Motor neuron (in vitro differentiated cells): ENCODE results near the gene TMTC1. TPM values are rescaled to one million over a fixed set of nuclear protein-coding genes. Genes with fewer than 3 reads are reported as not detected.

ENCODE experiments used
- ATAC-seq, 8 experiments: fragments of 200-7000 bp; cut with Tn5 transposase; replicated peaks in 6 of 8; 2 replicates each; pipeline ENCODE4 v1.8.0; 2021; ENCODE audit warnings: mild to moderate bottlenecking in 8 of 8, moderate library complexity in 8 of 8
- H3K27ac ChIP-seq, 2 donors: fragments of 250-450 bp; sonication (Bioruptor Pico); 2 replicates each; pipeline ENCODE4 v1.9.0; 2021; ENCODE audit warnings: antibody characterized with exemption in 2 of 2, mild to moderate bottlenecking in 2 of 2, moderate library complexity in 1 of 2
- H3K4me1 ChIP-seq, 2 donors: fragments of 250-450 bp; sonication (Bioruptor Pico); replicated peaks in 1 of 2; 2 replicates each; pipeline ENCODE4 v1.6.1; 2021; ENCODE audit warnings: antibody characterized with exemption in 2 of 2, mild to moderate bottlenecking in 2 of 2, moderate library complexity in 1 of 2
- H3K4me3 ChIP-seq, 5 donors: fragments of 250-450 bp; sonication (Bioruptor Pico); 2 replicates each; pipeline ENCODE4 v1.9.0; 2021; ENCODE audit warnings: antibody characterized with exemption in 5 of 5, mild to moderate bottlenecking in 5 of 5, moderate library complexity in 4 of 5
- WGBS, 10 experiments: fragments of 450-650 bp; shearing (Covaris generic); methylation state at CpG; one replicate each; pipeline ENCODE4 v1.0.0; 2022; 5-methylcytosine and 5-hydroxymethylcytosine counted together
- in situ Hi-C, 9 experiments: fragments of 400-800 bp; cut with MboI; loops; one replicate each; pipeline ENCODE4 v1.15.0; 2021; ENCODE audit warnings: low sequenced_read_pairs in 9 of 9, low pct_unique_long_range_greater_than_20kb in 2 of 9; ENCODE audit not compliant: unreplicated experiment in 9 of 9
- total RNA-seq, 8 experiments: library from RNA; unstranded; fragments of 300-600 nt; gene quantifications; 2 replicates each; pipeline versions ENCODE4 v1.2.3 to v1.2.4, GENCODE V29; 2022

The TMTC1 gene
- total RNA-seq, 8 experiments from 2014 or later, result 5.8 to 98.0 (median 10.4) TPM

- Histone ChIP-seq H3K4me1 (peaks cover 4 to 16% of the 10 kb centered on the region in 2 donors), H3K27ac (no peak overlapping the region), H3K4me3 (no peak overlapping the region)
- ATAC-seq, result peak in 3 of 8 experiments; percentile 67 to 96 (median 80)
- in situ Hi-C loops, result no loop called here
- 0 to 100% (median 82%) methylated on average over 1 to 4 of the region's 4 CpGs; no CpG with 5 or more reads in 2 of the 10 experiments for WGBS, 10 experiments
Observed at GRCh38 chr12:29574500-29574899, 209.2 kb downstream of the TMTC1 start.

GRCh38 chr12:29572938-29573337 lies 210.8 kb downstream of the TMTC1 start:
- peak overlapping the region in 1 of 2 donors; percentile 48 for H3K27ac ChIP-seq
- no peak overlapping the region for H3K4me3 ChIP-seq

GRCh38 chr12:29572464-29572863 lies 211.3 kb downstream of the TMTC1 start:
- ATAC-seq, result peak in 5 of 8 experiments; percentile 40 to 78 (median 48)
- Histone ChIP-seq H3K4me3 (no peak overlapping the region), H3K27ac (peak overlapping the region in 1 of 2 donors; percentile 48), H3K4me1 (peaks cover 7 to 32% of the 10 kb centered on the region in 2 donors)
- in situ Hi-C loops, result no loop called here
- WGBS, 10 experiments, result 50 to 100% (median 100%) methylated on average over 1 to 2 of the region's 4 CpGs; no CpG with 5 or more reads in 3 of the 10 experiments

More at GRCh38 chr12:29572938-29573337, 210.8 kb downstream of the TMTC1 start:
- WGBS, 10 experiments, result 67 to 95% (median 77%) methylated on average over 1 to 4 of the region's 4 CpGs; no CpG with 5 or more reads in 2 of the 10 experiments
- peaks cover 7 to 32% of the 10 kb centered on the region in 2 donors for H3K4me1 ChIP-seq
- ATAC-seq, result peak in 3 of 8 experiments; percentile 15 to 32 (median 22)
- in situ Hi-C loops, result no loop called here

GRCh38 chr12:29569132-29569757 lies 214.5 kb downstream of the TMTC1 start:
- in situ Hi-C loops, result no loop called here
- WGBS, 10 experiments, result 0 to 100% (median 79%) methylated on average over 1 to 2 of the region's 2 CpGs
- Histone ChIP-seq H3K4me3 (no peak overlapping the region), H3K4me1 (peaks cover 7 to 33% of the 10 kb centered on the region in 2 donors), H3K27ac (no peak overlapping the region)
- peak in 4 of 8 experiments; percentile 10 to 87 (median 51) for ATAC-seq

GRCh38 chr12:29566441-29566840 lies 217.3 kb downstream of the TMTC1 start:
- Histone ChIP-seq H3K27ac (no peak overlapping the region), H3K4me3 (no peak overlapping the region), H3K4me1 (peaks cover 19 to 48% of the 10 kb centered on the region in 2 donors)
- peak in 2 of 8 experiments; percentile 6 to 65 for ATAC-seq
- in situ Hi-C loops, result no loop called here
- WGBS, 10 experiments, result 0 to 100% (median 83%) methylated on average over 1 to 3 of the region's 6 CpGs; no CpG with 5 or more reads in 5 of the 10 experiments

GRCh38 chr12:29565727-29566126 lies 218.0 kb downstream of the TMTC1 start:
- Histone ChIP-seq H3K4me3 (no peak overlapping the region), H3K4me1 (peaks cover 19 to 55% of the 10 kb centered on the region in 2 donors), H3K27ac (no peak overlapping the region)
- WGBS, 10 experiments, result 80 to 100% (median 89%) methylated on average over 1 to 5 of the region's 5 CpGs; no CpG with 5 or more reads in 2 of the 10 experiments
- in situ Hi-C loops, result no loop called here
- ATAC-seq, result no peak

GRCh38 chr12:29564925-29565324 lies 218.8 kb downstream of the TMTC1 start:
- Histone ChIP-seq H3K4me1 (peaks cover 19 to 62% of the 10 kb centered on the region in 2 donors), H3K27ac (no peak overlapping the region), H3K4me3 (no peak overlapping the region)
- in situ Hi-C loops, result no loop called here
- ATAC-seq, result no peak
- 61 to 100% (median 96%) methylated on average over 1 to 3 of the region's 3 CpGs; no CpG with 5 or more reads in 1 of the 10 experiments for WGBS, 10 experiments

GRCh38 chr12:29563636-29564035 lies 220.1 kb downstream of the TMTC1 start:
- ATAC-seq, result peak in 4 of 8 experiments; percentile 20 to 55 (median 37)
- 28 to 80% (median 75%) methylated on average over 1 to 9 of the region's 10 CpGs for WGBS, 10 experiments
- Histone ChIP-seq H3K4me1 (peaks cover 18 to 57% of the 10 kb centered on the region in 2 donors), H3K27ac (no peak overlapping the region), H3K4me3 (no peak overlapping the region)
- in situ Hi-C loops, result no loop called here

GRCh38 chr12:29563071-29563470 lies 220.7 kb downstream of the TMTC1 start:
- no peak for ATAC-seq
- 17 to 83% (median 67%) methylated on average over 1 of the region's 1 CpG; no CpG with 5 or more reads in 3 of the 10 experiments for WGBS, 10 experiments
- Histone ChIP-seq H3K27ac (no peak overlapping the region), H3K4me1 (peaks cover 15 to 52% of the 10 kb centered on the region in 2 donors), H3K4me3 (no peak overlapping the region)
- in situ Hi-C loops, result no loop called here

GRCh38 chr12:29562110-29562804 lies 221.5 kb downstream of the TMTC1 start:
- peaks cover 15 to 50% of the 10 kb centered on the region in 2 donors for H3K4me1 ChIP-seq
- WGBS, 10 experiments, result 0 to 38% (median 17%) methylated on average over 1 to 4 of the region's 4 CpGs; no CpG with 5 or more reads in 1 of the 10 experiments
- in situ Hi-C loops, result no loop called here
- H3K4me3 ChIP-seq, result no peak overlapping the region
- H3K27ac ChIP-seq, result no peak overlapping the region
- peak; percentile 58 to 97 (median 88) for ATAC-seq

GRCh38 chr12:29561664-29562071 lies 222.1 kb downstream of the TMTC1 start:
- Histone ChIP-seq H3K27ac (no peak overlapping the region), H3K4me3 (no peak overlapping the region), H3K4me1 (peaks cover 15 to 50% of the 10 kb centered on the region in 2 donors)
- in situ Hi-C loops, result no loop called here
- WGBS, 10 experiments, result 0 to 80% (median 40%) methylated on average over 2 to 3 of the region's 3 CpGs
- peak in 3 of 8 experiments; percentile 16 to 72 (median 47) for ATAC-seq

- 25 to 83% (median 56%) methylated on average over 2 to 4 of the region's 4 CpGs for WGBS, 10 experiments
- no peak for ATAC-seq
- in situ Hi-C loops, result no loop called here
- H3K27ac ChIP-seq, result no peak overlapping the region
- H3K4me1 ChIP-seq, result peaks cover 15 to 49% of the 10 kb centered on the region in 2 donors
- no peak overlapping the region for H3K4me3 ChIP-seq
Observed at GRCh38 chr12:29559198-29559597, 224.5 kb downstream of the TMTC1 start.

- ATAC-seq, result no peak
- in situ Hi-C loops, result no loop called here
- peaks cover 0 to 29% of the 10 kb centered on the region in 2 donors for H3K4me1 ChIP-seq
- H3K4me3 ChIP-seq, result no peak overlapping the region
- no peak overlapping the region for H3K27ac ChIP-seq
Observed at GRCh38 chr12:29556363-29556762, 227.4 kb downstream of the TMTC1 start.
